K562 (cell line): Measurements from ENCODE around the gene PROM2. TPM values are rescaled to one million over a fixed set of nuclear protein-coding genes. Genes with fewer than 3 reads are reported as not detected.

Experiments
- BMI1 ChIP-seq: fragments of 150-350 bp; IDR thresholded peaks from 2 replicates; pipeline ENCODE4 v1.6.1; 2014; ENCODE audit warnings: low read length
- MEIS2 ChIP-seq: fragments of 450-650 bp; IDR thresholded peaks from 2 replicates; pipeline ENCODE4 v1.6.1; 2014; ENCODE audit warnings: mild to moderate bottlenecking; ENCODE audit not compliant: partially characterized antibody
- RBM22 ChIP-seq: fragments of 200-400 bp; formaldehyde crosslinking; IDR thresholded peaks from 2 replicates; pipeline ENCODE4 v1.6.1; 2018; ENCODE audit warnings: low read length, low read depth; ENCODE audit not compliant: poor library complexity, severe bottlenecking
- polyA plus RNA-seq, 8 experiments: library from polyadenylated mRNA; depleted of rRNA in 4 of 8; stranded (reverse) in 5 of 8; unstranded in 3 of 8; fragments of >200 nt; fragmentation: Nextera tagmentation in 2 of 8; fragmentation: Illumina TruSeq in 1 of 8; extraction: Ambion mirVana in 2 of 8; extraction: Trizol in 1 of 8; gene quantifications; 2 replicates each; pipeline versions ENCODE4 v1.2.1 to v1.2.3, GENCODE V29; 2011 to 2014; ENCODE audit warnings: inconsistent platforms in 1 of 8, missing spikeins in 1 of 8
- total RNA-seq, 7 experiments: library from RNA; depleted of rRNA in 6 of 7; stranded (reverse); fragments of >200 nt in 6 of 7; fragmentation: Illumina TruSeq in 2 of 7; extraction: Trizol in 2 of 7; gene quantifications; 2 replicates each; pipeline versions ENCODE4 v1.2.1 to v1.2.3, GENCODE V29; 2011 to 2021; ENCODE audit warnings: low replicate concordance in 1 of 7
- TF ChIP-seq, protein P1 (sequence below): sonication (generic); formaldehyde crosslinking; IDR thresholded peaks from 2 replicates; pipeline ENCODE4 v1.8.1; 2023; ENCODE audit warnings: missing genetic modification reagents, mild to moderate bottlenecking, borderline replicate concordance
- TF ChIP-seq, protein P2 (sequence below), 2 experiments: IDR thresholded peaks in 1 of 2; conservative IDR thresholded peaks in 1 of 2; 2 replicates each; pipeline ENCODE4 v1.6.1; 2016; ENCODE audit warnings: low read depth in 2 of 2, mild to moderate bottlenecking in 1 of 2, missing compliant biosample characterization in 1 of 2, missing genetic modification characterization in 1 of 2, moderate library complexity in 1 of 2

Gene PROM2
- total and polyA plus RNA-seq, 9 of the 15 experiments (the other 6 are each of a cell fraction or from before 2014, with no cell fraction given) = not detected

DNA sequence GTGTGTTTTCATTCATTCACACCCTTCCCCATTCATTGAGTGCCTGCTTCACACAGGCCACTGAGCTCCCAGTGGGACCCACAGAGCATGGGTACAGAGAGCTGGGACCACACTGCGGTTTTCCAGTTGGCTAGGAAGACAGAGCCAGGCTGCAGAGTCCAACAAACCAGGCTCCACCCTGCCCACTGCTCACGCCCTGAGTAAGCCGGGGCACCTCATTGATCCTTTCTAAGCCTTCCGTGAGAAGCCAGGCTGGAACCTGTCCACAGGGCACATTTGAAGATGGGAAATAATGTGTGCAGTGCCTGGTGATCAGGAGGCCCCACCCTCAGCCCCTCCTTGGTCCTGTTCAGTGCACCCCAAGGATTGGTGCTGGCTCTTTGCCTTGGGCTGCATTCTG is 36.4 kb downstream of the PROM2 start (continued):
- TF ChIP-seq, protein P1, sequence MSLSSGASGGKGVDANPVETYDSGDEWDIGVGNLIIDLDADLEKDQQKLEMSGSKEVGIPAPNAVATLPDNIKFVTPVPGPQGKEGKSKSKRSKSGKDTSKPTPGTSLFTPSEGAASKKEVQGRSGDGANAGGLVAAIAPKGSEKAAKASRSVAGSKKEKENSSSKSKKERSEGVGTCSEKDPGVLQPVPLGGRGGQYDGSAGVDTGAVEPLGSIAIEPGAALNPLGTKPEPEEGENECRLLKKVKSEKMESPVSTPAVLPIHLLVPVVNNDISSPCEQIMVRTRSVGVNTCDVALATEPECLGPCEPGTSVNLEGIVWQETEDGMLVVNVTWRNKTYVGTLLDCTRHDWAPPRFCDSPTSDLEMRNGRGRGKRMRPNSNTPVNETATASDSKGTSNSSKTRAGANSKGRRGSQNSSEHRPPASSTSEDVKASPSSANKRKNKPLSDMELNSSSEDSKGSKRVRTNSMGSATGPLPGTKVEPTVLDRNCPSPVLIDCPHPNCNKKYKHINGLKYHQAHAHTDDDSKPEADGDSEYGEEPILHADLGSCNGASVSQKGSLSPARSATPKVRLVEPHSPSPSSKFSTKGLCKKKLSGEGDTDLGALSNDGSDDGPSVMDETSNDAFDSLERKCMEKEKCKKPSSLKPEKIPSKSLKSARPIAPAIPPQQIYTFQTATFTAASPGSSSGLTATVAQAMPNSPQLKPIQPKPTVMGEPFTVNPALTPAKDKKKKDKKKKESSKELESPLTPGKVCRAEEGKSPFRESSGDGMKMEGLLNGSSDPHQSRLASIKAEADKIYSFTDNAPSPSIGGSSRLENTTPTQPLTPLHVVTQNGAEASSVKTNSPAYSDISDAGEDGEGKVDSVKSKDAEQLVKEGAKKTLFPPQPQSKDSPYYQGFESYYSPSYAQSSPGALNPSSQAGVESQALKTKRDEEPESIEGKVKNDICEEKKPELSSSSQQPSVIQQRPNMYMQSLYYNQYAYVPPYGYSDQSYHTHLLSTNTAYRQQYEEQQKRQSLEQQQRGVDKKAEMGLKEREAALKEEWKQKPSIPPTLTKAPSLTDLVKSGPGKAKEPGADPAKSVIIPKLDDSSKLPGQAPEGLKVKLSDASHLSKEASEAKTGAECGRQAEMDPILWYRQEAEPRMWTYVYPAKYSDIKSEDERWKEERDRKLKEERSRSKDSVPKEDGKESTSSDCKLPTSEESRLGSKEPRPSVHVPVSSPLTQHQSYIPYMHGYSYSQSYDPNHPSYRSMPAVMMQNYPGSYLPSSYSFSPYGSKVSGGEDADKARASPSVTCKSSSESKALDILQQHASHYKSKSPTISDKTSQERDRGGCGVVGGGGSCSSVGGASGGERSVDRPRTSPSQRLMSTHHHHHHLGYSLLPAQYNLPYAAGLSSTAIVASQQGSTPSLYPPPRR (CRISPR knock-in tag) = no peak
- TF ChIP-seq MEIS2 (no peak), BMI1 (no peak), RBM22 (no peak)
- TF ChIP-seq, protein P2, sequence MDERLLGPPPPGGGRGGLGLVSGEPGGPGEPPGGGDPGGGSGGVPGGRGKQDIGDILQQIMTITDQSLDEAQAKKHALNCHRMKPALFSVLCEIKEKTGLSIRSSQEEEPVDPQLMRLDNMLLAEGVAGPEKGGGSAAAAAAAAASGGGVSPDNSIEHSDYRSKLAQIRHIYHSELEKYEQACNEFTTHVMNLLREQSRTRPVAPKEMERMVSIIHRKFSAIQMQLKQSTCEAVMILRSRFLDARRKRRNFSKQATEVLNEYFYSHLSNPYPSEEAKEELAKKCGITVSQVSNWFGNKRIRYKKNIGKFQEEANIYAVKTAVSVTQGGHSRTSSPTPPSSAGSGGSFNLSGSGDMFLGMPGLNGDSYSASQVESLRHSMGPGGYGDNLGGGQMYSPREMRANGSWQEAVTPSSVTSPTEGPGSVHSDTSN (CRISPR knock-in tag; IDR thresholded peaks at IDR 0.05; ENCODE audit: low read depth) = no peak
- TF ChIP-seq, protein P2 (tag; conservative IDR thresholded peaks at IDR 0.05; ENCODE audit: low read depth) = no peak
- TF ChIP-seq, all 486 proteins: peak for 0
